HG02884 (cell line): ENCODE measurements around the gene PKD1L1.

Experiments used
- ATAC-seq: cut with Tn5 transposase; IDR thresholded peaks from one replicate; pipeline ENCODE4 v1.9.1; 2021; ENCODE audit warnings: mild to moderate bottlenecking, moderate library complexity; ENCODE audit not compliant: unreplicated experiment

The PKD1L1 gene

GRCh38 chr7:47827351-47827756, 120.9 kb downstream of the PKD1L1 start:
- ATAC-seq, result no peak

- no peak for ATAC-seq
These were observed 121.5 kb downstream of the PKD1L1 start for GRCh38 chr7:47826754-47827153.

GRCh38 chr7:47819607-47819920, 128.7 kb downstream of the PKD1L1 start:
- no peak for ATAC-seq

- no peak for ATAC-seq
These were observed 129.3 kb downstream of the PKD1L1 start for GRCh38 chr7:47818796-47819606.

- no peak for ATAC-seq
These were observed 130.3 kb downstream of the PKD1L1 start for GRCh38 chr7:47817917-47818316.

- ATAC-seq, result no peak
These were observed 131.6 kb downstream of the PKD1L1 start for GRCh38 chr7:47816647-47817046.

GRCh38 chr7:47815867-47816266, 132.4 kb downstream of the PKD1L1 start:
- no peak for ATAC-seq

GRCh38 chr7:47814905-47815613, 133.2 kb downstream of the PKD1L1 start:
- no peak for ATAC-seq

GRCh38 chr7:47813620-47814260, 134.5 kb downstream of the PKD1L1 start:
- ATAC-seq, result no peak

GRCh38 chr7:47812429-47813136, 135.7 kb downstream of the PKD1L1 start:
- ATAC-seq, result no peak

- no peak for ATAC-seq
These were observed 136.5 kb downstream of the PKD1L1 start for GRCh38 chr7:47811632-47812380.

GRCh38 chr7:47809387-47809786, 138.9 kb downstream of the PKD1L1 start:
- ATAC-seq, result no peak

GRCh38 chr7:47808321-47808720, 139.9 kb downstream of the PKD1L1 start:
- ATAC-seq, result no peak

GRCh38 chr7:47807756-47808155, 140.5 kb downstream of the PKD1L1 start:
- no peak for ATAC-seq

GRCh38 chr7:47807126-47807525, 141.1 kb downstream of the PKD1L1 start:
- ATAC-seq, result no peak

- ATAC-seq, result no peak
These were observed 141.6 kb downstream of the PKD1L1 start for GRCh38 chr7:47806701-47807103.

- ATAC-seq, result no peak
These were observed 143.3 kb downstream of the PKD1L1 start for GRCh38 chr7:47804767-47805545.

GRCh38 chr7:47803846-47804245, 144.4 kb downstream of the PKD1L1 start:
- no peak for ATAC-seq

- no peak for ATAC-seq
These were observed 145.2 kb downstream of the PKD1L1 start for GRCh38 chr7:47803025-47803424.

GRCh38 chr7:47801423-47801822, 146.8 kb downstream of the PKD1L1 start:
- ATAC-seq, result no peak
